HG02943 (cell line): ENCODE data around the gene RALGDS.
"Not testable (repeated sequence)": the region's sequence is repeated elsewhere in the genome, so short reads cannot be mapped to it uniquely, and the experiment has no call there.

ENCODE experiments used
- ATAC-seq: cut with Tn5 transposase; IDR thresholded peaks from one replicate; pipeline ENCODE4 v1.9.1; 2021; ENCODE audit warnings: mild to moderate bottlenecking, low read depth, moderate library complexity; ENCODE audit not compliant: unreplicated experiment

Gene RALGDS

DNA sequence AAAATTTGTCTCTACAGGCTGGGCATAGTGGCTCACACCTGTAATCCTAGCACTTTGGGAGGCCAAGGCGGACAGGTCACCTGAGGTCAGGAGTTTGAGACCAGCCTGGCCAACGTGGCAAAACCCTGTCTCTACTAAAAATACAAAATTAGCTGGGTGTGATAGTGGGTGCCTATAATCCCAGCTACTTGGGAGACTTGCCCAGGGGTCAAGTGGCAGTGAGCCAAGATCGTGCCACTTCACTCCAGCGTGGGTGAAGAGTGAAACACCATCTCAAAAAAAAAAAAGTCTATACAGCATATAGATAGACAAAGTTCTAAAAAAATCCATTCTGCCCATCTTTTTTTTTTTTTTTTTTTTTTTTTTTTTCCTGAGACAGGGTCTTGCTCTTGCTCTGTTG is 26.7 kb downstream of the RALGDS start:
- not testable (repeated sequence) for ATAC-seq

DNA sequence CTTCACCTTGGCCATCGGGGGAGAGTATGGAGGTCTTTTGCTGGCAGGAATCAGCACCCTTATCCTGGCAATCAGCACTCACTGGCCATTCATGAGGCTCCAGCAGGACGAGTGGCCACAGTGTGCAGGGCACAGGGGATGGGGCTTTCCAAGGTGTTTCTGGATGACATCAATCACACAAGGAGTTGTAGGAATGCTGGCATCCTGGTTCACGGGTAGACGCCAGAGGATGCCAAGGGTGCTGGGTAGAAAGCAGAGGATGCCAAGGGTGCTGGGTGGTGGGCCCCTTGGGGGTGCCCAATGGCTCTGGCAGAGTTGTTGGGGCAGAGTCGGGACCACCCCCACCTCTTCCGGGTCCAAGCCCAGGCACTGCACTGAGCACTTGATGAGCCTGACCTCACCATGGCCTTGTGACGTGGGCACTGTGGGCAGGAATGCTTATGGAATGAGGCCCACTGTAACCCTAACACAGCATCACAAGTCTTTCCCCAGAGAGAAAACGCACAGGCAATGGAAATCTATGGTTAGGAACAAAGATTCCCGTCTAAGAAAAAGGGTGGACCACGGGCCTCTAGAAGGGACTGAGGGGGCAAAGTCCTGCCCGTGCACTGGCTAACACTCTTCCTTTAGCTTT is 30.2 kb downstream of the RALGDS start:
- no peak for ATAC-seq

DNA sequence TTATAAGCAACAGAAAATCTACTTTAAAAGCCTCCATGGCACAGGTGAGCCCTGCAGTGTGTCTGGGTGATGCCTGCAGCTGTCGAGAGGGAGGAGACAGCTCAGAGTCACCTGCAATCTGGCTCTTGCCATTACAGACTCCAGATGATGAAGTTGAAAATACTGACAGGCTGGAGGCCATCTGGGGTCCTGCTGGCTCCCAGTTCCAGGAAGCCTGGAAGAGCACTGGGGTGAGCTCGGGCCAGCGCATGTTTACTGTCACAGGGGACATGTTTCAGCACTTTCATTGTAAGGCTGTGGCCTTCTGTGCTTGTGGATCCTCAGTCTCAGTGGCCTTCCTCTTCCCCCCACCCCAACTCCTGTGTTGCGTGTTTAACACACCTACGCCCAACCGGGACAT is 30.9 kb downstream of the RALGDS start:
- no peak for ATAC-seq

DNA sequence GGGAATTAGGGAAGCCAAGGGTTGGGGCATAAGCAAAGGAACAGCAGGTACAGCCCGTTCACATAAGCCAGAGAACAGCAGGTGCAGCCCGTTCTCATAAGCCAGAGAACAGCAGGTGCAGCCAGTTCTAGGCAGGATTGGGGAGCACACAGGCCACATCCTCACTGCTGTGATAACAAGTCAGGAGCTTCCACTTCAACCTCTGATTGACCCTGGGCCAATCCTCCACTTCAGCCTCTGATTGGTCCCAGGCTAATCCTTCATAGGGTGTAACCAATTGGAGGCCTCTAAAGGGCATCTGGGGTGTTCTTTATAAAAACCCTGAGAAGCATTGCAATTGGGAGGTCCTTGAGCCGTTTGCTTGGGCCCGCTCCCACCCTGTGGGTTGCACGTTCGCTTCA is 31.8 kb downstream of the RALGDS start:
- ATAC-seq = no peak

DNA sequence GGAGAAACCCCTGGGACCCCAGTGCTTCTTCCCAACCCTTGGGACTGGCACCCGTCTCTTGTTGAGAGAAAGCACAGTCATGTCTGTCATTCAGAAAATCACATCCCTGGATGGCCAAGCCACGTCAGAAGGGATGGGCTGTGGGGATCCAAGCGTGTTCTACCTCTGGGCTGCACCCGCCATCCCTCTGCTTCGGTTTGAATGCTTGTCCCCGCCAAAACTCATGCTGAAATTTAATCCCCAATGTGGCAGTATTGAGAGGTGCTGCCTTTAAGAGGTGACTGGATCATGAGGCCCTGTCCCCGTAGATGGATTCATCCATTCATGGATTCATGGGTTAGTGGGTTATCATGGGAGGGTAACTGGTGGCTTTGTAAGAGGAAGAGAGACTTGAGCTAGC is 32.3 kb downstream of the RALGDS start:
- no peak for ATAC-seq

DNA sequence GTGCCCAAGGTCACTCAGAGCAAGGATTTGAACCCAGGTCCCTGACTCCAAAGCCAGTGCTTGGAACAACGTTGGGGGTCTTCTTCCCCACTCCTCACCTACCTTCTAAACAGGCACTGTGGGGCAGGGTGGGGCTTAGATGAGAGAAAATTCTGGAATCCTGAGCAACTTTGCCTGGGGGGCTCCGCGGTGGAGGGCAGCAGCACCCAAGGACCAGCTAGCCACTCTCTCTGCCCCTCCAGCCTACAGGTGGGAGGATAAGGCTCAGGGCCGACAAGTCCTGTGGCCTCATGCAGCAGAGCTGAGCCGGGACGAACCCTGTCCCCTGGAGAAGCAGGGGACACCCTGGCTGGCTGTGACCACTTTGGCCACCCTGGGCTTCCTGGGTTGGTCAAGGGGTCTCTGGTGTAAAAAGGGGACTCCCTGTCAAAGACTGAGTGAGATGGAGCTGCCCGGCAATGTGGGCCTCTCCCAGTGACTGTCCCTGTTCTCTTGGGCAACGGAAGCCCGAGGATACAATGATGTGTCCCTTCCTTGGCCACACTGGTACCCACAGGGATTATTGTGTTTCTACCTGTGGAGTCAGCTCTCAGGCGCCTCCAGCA is 32.8 kb downstream of the RALGDS start:
- ATAC-seq = no peak

DNA sequence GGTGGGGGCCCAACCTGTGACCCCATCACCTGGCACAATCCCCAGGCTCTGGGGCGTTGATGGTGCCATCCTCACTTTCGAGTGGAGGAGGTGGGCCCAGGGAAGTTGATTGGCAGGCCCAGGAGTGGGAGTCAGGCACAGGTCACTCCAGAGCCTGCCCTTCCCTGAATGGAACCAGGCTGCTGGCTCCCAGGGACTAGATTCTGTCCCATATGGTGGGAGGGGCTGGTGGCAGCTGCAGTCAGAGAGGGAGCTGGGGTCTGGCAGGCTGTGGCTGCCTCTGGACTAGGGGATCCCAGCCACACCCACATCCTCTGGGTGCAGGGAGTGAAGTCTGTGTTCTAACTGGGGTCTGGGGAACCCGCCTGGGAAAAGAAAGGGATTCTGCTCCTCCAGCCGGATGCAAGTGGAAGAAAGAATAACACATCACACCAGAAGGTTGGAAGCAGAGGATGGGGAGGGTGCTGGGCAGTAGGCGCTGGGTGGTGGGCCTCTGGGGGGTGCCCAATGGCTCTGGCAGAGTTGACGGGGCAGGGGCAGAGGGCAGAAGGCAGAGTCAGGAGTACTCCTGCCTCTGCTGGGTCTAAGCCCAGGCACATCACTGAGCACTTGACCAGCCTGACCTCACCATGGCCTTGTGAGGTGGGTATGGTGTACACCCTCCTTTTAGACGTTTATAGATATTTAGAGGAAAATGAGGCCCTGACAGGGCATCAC is 33.5 kb downstream of the RALGDS start:
- no peak for ATAC-seq

DNA sequence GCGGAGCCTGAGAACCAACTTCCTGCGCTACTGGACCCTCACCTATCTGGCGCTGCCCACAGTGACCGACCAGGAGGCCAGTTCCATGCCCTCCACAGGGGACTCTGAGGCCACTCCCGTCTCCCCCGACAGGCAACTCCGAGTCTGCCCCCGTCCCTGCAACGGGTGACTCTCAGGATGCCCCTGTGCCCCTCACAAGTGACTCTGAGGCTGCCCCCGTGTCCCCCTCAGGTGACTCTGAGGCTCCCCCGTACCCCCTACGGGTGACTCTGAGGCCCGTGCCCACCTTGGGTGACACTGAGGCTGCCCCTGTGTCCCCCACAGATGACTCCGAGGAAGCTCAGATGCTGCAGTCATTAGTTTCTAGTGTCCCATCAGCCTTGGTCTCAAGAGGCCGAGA is 34.1 kb downstream of the RALGDS start:
- ATAC-seq = no peak

DNA sequence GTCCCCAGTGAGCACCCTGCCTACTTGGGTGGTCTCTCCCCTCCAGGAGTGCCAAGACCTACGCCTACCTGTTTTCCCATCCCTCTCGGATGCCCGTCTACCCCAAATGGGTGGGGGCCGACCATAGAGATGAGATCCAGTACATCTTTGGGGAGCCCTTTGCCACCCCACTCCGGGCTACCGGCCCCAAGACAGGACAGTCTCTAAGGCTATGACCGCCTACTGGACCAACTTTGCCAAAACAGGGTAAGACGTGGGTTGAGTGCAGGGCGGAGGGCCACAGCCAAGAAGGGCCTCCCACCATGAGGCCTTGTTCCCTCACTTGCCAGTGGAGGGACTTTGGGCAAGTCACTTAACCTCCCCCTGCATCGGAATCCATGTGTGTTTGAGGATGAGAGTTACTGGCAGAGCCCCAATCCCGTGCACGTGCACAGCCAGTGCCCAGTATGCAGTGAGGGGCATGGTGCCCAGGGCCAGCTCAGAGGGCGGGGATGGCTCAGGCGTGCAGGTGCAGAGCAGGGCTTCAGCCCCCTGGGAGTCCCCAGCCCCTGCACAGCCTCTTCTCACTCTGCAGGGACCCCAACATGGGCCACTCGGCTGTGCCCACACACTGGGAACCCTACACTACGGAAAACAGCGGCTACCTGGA is 34.7 kb downstream of the RALGDS start:
- ATAC-seq = not testable (repeated sequence)

DNA sequence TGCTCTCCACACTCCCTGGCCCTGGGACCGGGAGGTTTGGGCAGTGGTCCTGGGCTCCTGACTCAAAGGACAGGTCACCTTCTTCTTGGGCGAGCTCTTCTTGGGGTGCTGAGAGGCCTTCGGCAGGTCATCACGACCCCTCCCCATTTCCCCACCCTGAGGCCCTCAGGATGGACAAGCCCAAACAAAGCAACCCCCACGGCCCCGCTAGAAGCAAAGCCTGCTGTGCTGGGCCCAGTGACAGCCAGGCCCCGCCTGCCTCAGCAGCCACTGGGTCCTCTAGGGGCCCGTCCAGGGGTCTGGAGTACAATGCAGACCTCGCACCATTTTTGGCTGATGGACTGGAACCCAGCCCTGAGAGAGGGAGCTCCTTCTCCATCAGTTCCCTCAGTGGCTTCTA is 37.4 kb downstream of the RALGDS start:
- ATAC-seq = not testable (repeated sequence)

DNA sequence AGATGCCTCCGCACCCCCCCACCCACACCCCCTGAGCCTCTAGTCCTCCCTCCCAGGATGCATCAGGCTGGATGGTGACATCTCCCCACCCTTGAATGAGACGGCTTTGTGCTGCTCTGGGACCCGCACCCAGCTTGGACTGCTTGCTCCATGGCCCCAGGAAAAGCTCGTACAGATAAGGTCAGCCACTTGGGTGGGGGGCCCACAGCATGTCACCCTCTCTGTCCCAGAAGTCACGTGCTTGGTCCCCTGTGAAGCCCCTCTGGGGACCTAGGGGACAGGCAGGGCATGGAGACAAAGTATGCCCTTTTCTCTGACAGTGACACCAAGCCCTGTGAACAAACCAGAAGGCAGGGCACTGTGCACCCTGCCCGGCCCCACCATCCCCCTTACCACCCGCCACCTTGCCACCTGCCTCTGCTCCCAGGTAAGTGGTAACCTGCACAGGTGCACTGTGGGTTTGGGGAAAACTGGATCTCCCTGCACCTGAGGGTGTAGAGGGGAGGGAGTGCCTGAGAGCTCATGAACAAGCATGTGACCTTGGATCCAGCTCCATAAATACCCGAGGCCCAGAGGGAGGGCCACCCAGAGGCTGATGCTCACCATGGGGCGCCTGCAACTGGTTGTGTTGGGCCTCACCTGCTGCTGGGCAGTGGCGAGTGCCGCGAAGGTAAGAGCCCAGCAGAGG is 38.9 kb downstream of the RALGDS start:
- ATAC-seq = not testable (repeated sequence)

DNA sequence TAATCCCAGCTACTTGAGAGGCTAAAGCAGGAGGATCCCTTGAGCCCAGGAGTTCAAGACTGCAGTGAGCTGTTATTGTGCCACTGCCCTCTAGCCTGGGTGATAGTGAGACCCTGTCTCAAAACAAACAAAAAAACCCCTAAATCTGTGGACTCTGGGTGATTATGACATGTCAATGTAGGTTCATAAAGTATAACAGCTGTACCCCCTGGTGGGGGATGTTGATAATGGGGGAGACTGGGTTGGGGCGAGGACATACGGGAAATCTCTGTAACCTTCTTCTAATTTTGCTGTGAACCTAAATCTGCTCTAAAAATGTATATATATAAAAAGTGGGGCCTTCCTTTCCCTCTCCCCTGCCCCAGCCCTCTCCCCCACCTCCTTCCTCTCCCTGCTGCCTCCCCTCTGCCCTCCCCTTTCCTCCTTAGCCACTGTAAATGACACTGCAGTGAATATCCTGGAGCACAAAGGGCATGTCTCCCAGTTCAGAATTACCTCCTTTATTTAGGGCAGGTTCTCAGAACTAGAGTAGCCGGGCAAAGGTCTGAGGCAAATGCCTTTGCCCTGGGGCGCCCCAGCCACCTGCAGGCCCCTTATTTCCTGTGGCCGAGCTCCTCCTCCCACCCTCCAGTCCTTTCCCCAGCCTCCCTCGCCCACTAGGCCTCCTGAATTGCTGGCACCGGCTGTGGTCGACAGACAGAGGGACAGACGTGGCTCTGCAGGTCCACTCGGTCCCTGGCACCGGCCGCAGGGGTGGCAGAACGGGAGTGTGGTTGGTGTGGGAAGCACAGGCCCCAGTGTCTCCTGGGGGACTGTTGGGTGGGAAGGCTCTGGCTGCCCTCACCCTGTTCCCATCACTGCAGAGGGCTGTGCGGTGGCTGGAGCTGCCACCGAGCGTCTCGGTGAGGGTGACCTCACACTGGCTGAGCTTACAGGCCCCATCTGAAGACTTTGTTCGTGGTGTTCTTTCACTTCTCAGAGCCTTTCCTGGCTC is 40.0 kb downstream of the RALGDS start:
- ATAC-seq = not testable (repeated sequence)

DNA sequence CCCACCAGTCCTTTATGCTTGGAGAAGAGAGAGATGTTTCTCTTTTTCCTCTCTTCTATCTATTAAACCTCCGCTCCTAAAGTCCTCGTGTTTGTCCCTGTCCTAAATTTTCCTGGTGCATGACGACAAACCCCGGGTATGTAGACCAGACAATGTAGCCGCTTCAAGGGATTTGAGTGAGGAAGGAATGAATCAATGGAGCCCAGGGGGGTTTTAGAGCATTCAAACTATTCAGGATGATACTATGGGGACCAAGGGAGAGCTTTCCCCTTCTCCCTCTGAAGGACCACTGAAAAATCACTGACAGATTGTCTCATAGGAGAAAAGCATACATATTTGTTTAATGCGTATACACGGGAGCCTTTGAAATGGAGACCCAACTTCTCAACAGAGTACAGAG is 40.9 kb downstream of the RALGDS start:
- no peak for ATAC-seq

DNA sequence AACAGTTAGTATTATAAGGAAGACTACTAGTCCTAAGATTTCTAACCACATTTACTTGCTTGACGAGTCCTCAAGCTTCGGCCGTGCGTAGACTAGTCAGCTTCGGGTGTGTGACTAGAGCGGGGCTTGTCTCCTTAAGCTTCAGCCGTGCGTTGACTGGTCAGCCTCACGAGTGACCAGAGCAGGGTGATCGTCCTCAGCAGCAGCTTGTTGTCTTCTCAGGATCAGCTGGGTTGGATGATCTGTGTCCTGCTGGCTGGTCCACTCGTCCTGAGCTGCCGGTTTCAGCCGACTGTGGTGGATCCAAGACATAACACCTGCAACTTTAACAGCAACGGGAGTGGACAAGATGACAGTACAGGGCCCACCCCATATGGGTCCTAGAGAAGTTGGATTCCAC is 42.6 kb downstream of the RALGDS start:
- no peak for ATAC-seq

DNA sequence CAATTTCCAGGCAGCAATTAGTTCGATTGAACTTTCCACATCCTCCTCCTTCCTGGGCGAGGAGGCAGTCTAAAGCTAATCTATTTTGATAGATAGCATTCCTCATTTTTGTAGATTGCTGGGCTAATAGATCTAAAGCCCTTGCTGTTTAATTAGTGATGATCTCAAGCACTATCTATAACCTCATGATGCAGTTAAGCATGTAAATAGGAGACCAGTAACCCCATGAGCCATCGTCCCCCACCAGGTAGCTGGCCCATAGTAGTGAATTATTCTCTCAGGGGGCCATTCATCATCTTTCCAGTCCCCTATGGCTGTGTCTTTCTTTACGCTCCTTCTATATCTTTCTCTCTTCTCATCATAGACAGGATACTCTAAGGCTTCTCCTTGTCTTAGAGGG is 44.3 kb downstream of the RALGDS start:
- ATAC-seq = no peak

DNA sequence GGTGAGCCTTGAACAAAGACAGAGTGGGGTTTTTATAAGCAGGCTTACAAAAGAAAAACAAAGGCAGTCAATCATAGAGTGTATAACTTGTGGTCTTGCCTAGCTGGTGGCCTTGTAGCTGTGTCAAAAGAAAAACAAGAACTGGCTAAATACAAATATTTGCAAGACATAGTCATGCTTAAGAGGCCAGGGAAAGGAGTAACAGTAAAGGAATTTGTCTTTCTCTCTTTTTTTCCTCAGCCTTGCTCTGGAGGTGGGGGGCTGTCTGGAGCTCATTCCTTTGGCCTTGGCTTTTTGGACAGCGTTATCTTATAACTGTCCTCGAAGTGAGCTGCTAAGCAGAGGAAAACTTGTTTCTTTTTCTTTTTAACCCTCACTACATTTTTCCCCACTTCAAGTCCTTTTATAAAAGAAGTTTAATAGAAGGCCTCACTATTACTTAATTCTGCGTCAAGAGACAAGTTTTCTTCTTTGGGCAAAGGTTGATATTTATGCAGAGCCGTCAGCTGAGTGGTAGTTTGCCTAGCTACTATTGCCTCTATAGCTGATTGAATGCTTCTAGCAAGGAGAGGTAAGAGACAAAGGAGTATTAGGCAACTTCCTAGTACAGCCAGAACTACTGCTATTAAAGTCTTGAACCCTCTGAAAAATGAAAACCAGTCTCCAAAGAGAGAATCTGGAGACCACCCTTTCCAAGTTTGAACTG is 45.0 kb downstream of the RALGDS start:
- no peak for ATAC-seq

DNA sequence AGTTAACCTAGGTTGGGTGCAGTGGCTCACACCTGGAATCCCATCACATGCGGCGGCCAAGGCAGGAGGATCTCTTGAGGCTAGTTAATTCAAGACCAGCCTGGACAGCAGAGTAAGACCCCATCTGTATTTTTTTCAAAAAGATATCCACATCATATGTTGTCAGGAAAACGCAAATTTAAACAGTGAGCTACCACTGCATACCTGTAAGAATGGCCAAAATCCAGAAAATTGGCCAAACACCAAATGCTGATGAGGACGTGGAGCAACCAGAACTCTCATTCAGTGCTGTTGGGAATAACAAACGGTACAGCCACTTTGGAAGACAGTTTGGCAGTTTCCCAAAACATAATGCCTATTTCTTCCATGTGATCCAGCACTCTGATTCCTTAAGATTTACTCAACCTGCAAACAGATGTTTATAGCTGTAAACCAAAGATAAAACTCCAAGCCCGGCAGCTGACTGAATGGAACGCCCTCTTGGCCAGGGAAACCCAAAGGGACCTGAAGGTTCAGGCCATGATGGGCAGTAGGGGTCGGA is 46.9 kb downstream of the RALGDS start:
- no peak for ATAC-seq

DNA sequence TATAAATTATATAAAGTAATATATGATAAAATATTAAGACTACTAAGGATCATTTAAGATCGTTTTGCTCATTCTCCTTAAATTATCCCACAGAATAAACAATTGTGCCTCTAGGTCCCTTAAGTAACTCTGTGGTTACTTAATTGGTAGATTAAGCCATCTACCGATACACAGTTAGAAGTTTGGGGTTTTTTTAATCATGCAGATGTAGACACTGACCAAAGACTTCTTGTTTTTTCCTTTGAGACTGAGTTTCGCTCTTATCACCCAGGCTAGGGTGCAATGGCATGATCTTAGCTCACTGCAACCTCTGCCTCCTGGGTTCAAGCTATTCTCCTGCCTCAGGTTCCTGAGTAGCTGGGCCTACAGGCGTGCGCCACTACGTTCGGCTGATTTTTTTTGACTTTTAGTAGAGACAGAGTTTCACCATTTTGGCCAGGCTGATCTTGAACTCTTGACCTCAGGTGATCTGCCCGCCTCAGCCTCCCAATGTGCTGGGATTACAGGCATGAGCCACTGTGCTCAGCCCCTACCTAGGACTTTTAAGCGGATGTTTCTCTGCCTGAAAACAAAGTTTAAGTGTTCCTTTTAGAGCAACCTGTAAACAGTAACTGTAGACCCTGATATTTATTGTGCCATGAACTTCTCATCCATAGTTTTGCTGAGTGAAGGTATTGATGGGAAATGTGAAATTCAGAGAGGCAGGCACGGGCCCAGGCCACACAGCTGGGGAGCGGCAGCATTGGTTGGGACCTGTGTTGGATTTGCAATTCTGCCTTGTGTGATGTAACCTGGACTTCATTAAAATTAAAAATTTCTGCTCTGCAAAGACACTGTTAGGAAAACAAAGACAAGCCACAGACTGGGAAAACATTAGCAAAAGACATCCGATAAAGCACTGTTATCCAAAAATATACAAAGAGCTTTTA is 47.7 kb downstream of the RALGDS start:
- ATAC-seq = no peak
